Measurements from ENCODE around the gene CLDN5.

CLDN5 gene

GRCh38 chr22:19501897-19502447 is 22.2 kb downstream of the CLDN5 start:
- no peak for DNase-seq

DNA sequence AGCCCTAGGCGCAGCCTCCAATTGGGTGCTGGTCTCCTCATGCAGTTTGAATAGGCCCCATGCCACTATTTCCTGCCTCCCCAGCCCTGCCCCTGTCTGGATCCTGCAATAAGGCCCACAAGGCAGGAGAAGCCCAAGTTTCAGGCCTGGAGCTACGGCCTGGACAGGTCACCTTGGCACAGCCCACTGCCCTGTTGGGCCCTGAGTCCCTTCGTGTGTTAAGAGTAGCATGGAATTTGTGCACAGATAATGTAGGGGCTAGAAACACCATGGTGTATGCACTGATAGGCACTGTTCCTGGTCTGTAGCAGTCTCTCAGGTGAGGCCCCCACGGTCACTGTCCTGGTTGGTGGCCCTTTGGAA is 24.3 kb downstream of the CLDN5 start:
- no peak for DNase-seq

- no peak for DNase-seq
Observed at GRCh38 chr22:19499236-19499879, 24.9 kb downstream of the CLDN5 start.

DNA sequence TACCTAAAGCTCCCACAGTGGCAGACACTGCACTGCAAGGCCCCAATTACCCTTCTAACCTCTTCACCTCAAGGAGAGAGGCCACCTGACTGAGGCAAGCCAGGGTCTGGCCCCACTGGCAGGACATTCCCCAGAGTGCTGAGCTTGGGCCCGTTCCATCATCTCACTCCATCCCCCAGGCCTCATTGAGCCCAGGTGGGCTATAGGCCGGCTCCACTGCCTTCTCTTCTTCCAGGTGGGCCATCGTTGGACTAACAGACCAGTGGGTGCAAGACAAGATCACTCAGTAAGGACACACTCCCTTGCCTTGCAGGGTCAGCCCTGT is 25.4 kb downstream of the CLDN5 start:
- DNase-seq, result no peak

DNA sequence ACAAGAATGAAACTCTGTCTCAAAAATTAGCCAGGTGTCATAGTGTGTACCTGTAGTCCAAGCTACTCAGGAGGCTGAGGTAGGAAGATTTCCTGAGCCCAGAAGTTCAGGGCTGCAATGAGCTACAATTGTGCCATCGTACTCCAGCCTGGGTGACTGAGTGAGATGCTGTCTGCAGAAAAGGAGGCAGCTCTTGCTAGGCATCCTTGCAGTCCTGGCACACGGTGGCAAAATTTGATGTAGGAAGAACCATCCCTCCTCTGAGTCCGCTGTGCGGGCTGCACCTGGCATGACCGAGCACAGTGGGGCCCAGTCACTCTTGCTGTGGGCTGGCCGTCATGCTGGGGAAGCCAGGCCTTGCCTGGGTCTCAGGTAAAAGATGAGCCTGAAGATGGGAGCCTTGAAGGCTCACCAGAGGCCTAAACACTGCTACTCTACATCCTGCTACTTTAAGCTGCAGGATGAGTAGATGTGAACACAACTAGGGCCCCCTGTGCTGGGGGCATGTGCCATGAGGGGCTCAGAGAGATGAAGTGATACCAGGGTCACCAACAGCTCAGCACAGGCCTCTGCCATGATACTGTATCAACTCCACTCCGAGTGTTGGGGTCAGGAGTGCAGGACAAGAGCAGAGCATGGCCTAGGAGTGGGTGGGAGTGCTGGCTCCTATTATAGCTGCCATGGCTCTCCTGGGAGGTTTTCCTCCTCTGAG is 25.9 kb downstream of the CLDN5 start:
- DNase-seq, result no peak

- no peak for DNase-seq
Observed at GRCh38 chr22:19497245-19497644, 27.0 kb downstream of the CLDN5 start.

DNA sequence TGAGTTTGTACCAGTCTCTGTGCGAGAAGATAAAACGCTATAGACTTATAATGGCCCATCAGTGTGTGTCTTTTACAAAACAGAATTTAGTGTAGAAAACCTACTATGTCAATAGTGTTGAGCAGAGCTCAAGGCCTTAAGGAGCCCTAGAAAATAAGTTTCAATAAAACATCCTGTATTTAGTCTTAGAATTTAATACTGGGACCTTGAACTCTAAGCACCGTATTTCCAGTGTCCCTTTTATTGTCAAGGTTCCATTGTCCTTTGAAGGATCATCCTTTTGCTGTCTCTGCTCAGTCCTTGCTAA is 27.9 kb downstream of the CLDN5 start:
- DNase-seq, result no peak

DNA sequence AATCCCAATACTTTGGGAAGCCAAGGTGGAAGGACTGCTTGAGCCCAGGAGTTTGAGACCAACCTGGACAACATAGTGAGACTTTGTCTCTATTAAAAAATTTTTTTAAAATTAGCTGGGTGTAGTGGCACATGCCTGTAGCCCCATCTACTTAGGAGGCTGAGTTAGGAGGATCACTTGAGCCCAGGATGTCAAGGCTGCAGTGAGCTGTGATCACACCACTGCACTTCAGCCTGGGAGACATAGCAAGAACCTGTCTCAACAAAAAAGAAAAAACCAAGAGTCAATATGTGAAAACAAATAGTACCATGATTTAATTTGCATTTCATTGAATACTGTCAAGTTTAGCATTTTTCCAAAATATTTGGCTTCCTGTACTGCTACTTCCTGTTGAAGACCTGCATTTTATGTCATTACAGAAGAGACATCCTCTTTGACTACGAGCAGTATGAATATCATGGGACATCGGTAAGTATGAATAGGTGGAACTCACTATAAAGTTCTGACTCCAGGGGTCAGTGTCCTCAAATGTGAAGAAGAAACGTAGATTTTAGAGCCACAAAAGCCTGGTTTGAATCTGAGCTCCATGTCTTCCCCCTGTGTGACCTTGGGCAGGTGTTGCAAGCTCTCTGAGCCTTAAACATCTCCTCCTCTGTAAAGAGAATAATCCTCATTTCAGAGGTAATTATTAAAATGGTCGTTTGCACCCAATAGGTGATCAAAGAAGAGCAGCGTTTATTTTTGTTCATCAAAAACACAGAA is 28.5 kb downstream of the CLDN5 start:
- DNase-seq, result no peak

- no peak for DNase-seq
Observed at GRCh38 chr22:19494676-19495173, 29.5 kb downstream of the CLDN5 start.

- DNase-seq, result no peak
Observed at GRCh38 chr22:19494001-19494560, 30.1 kb downstream of the CLDN5 start.

- DNase-seq, result peak; percentile 25
Observed at GRCh38 chr22:19492504-19493174, 31.6 kb downstream of the CLDN5 start.

DNA sequence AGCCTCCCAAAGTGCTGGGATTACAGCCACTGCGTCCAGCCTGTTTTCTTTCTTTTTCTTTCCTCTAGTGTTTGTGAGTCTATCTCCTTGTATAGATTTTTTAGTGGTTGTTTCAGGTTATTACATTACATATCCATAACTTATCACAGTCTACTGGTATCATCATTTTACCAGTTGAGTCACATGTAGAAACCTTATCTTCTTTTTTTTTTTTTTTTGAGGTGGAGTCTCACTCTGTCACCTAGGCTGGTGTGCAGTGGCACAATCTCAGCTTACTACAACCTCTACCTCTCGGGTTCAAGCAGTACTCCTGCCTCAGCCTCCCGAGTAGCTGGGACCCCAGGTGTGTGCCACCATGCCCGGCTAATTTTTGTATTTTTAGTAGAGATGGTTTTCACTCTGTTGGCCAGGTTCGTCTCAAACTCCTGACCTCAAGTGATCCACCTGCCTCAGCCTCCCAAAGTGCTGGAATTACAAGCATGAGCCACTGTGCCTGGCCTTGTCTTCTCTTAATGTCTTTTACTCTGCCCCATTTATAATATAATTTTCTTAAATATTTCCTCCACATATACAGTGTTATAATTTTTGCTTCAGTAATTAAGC is 33.5 kb downstream of the CLDN5 start:
- no peak for DNase-seq

DNA sequence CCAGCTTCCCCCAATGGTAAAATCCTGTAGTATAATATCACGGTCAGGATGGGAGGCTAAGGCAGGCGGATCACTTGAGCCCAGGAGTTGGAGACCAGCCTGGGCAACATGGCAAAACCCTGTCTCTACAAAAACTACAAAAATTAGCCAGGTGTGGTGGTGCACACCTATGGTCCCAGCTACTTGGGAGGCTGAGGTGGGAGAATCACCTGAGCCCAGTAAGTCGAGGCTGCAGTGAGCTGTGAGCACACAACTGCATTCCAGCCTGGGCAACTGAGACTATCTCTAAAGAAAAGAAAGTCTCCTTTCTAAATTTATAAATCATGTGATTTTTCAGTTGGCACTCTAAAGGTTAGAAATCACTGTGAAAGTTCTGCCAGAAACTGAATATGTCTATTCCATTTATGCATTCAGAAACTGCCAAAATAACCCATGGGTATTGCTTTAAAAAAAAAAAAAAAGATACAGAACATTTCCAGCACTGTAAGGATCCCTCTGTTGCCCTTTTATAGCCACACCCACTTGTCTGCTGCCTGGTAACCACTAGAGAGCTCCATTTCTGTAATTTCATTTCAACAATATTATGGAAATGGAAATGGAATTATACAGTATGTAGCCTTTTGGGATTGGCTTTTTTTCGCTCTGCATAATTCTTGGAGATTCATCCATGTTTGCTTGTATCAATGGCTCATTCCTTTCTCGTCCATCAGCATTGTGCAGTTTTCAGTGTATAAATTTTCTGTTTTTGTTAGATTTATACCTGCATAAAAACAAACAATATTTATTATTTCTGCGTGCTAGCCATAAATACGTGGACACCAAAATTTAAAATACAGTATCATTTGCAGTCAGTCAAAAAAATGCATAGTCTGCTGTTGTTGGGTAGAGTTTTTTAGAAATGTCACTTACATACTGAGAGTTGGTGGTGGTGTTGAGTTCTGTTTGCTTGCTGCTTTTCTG is 35.0 kb downstream of the CLDN5 start:
- DNase-seq, result no peak

- DNase-seq, result no peak
Observed at GRCh38 chr22:19488285-19488684, 35.9 kb downstream of the CLDN5 start.

DNA sequence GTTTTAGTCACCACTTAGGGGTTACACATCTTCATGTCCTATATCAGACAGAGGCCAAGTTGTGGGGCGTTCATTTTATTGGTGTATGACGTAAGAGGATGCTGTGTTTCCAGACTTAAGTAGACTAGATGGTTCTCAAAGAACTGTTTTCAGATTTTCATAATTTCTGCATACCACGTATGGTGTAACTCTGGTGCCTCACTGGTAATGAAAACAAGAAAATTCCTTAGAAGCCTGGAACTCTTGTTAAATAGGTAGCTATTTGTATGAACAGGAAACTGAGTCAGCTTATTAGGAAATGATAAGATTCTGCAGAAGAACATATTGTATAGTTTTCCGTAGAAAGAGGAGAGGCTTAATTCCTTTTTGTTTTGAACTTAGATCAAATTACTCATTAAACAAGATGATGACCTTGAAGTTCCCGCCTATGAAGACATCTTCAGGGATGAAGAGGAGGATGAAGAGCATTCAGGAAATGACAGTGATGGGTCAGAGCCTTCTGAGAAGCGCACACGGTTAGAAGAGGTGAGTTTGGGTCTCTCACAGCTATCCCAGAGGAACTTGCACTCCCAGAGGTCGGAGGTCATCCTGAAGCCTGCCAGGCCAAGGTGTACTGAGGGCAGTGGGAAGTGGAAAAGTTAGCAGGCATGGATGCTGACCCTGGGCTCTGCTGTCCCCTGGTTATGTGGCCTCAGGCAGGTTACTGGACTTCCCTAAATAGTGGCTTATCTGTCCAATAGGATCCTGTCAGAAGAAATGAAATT is 40.5 kb downstream of the CLDN5 start:
- no peak for DNase-seq

DNA sequence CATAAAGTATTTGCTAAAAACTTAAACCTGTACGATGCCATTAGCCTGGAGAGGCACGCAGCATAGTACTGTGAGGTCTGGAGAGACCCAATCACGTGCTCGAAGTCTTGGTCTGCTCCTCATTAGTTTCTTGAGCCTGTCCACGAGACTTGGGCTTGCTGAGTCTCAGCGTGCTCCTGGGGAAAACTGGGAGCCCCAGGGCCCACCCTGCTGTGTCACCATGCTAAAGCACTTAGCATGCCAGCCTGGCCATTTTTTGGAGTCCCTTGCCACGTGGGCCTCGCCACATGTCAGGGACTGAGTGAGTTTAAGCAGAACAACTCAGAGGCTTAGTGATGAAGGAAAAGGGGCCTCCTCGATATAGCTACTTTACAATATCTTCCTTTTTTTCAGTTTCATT is 41.9 kb downstream of the CLDN5 start:
- DNase-seq, result no peak

GRCh38 chr22:19480789-19481188 is 43.4 kb downstream of the CLDN5 start:
- DNase-seq, result no peak

- DNase-seq, result no peak
Observed at GRCh38 chr22:19480173-19480568, 44.0 kb downstream of the CLDN5 start.

DNA sequence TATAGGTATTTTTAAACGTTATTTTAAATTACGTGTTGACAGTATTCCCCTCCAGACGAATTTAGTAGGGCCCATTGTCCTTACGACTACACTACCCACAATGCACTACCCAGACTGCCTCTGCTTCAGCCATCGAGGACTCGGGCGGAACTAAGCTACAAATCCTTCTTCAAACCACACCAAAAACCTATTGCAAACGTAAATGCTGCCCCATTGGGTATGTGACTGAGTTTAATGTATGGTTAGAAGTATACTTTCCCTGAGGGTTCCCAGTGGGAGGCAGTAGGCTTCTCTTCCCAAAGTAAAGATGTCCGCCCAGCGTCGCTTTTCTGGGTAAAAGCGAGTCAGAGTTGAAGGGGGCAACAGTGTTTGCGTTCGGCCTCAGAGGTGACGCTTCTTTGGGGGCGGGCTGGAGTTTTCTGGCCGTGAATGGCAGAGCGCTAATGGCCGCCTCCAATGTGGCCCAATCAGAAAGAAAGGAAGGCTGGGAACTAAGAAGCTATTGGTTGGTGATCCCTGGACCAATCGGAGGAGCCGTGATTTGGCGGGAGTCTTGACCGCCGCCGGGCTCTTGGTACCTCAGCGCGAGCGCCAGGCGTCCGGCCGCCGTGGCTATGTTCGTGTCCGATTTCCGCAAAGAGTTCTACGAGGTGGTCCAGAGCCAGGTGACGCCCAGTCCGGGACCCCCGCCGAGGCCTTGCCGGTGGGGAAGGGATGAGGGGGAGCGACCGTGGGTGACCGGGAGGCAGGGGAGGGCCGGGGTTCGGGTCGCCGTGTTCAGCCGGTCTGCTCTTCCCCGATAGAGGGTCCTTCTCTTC is 44.6 kb downstream of the CLDN5 start, which contains the start of gene CDC45:
Gene CDC45, plus strand, starts transcription at position 566 of the 818 bp plus-strand sequence. Its CDS starts 49 bp downstream, at position 615.
- DNase-seq, result peak; percentile 98

All from activated CD4-positive, alpha-beta T cell treated with anti-CD3 and anti-CD28 coated beads, Interleukin-10, Interleukin-2, amounts not matched to agents 100 ng/mL and 50 ng/mL, durations not matched to agents 16 hours and 8 hours (primary cell).